ENCODE results near the gene ITGA2. TPM values are rescaled to one million over a fixed set of nuclear protein-coding genes. Genes with fewer than 3 reads are reported as not detected.

ITGA2 gene
- polyA plus RNA-seq, 1 donor from 2014 or later = 0.20 TPM

DNA sequence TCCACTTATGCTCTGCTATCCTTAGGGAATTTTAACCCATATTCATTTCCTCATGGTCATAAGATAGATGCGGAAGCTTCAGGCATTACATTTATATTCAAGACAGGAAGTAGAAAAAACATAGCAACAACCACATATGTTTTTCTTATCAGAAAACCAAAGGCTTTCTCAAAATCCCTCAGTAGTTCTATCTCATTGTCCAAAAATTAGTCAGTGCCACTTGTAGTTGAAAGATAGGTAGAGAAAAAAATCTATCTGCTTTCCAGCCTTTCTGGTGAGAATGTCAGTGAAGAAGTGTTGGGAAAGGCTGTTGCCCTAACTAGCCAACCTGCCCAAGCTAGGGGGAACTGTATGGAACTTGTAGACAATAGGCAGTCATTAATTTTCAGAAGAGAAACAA is 143.9 kb downstream of the ITGA2 start:
- H3K9me3 ChIP-seq (ENCODE audit: low read length) = no peaks in the 10 kb centered on the region
- no peaks in the 10 kb centered on the region for H4K20me1 ChIP-seq (ENCODE audit: insufficient read depth)
- H3K36me3 ChIP-seq (ENCODE audit: insufficient read depth, low read length) = no peaks in the 10 kb centered on the region
- no peak overlapping the region for H3K4me2 ChIP-seq (ENCODE audit: low read length)
- TF ChIP-seq MXI1 (conservative IDR thresholded peaks at IDR 0.05; ENCODE audit: poor library complexity, severe bottlenecking) (no peak), EP300 (conservative IDR thresholded peaks at IDR 0.05; ENCODE audit: poor library complexity, severe bottlenecking) (no peak), REST (IDR thresholded peaks at IDR 0.05; ENCODE audit: borderline replicate concordance) (no peak)
- TF ChIP-seq, protein P1, sequence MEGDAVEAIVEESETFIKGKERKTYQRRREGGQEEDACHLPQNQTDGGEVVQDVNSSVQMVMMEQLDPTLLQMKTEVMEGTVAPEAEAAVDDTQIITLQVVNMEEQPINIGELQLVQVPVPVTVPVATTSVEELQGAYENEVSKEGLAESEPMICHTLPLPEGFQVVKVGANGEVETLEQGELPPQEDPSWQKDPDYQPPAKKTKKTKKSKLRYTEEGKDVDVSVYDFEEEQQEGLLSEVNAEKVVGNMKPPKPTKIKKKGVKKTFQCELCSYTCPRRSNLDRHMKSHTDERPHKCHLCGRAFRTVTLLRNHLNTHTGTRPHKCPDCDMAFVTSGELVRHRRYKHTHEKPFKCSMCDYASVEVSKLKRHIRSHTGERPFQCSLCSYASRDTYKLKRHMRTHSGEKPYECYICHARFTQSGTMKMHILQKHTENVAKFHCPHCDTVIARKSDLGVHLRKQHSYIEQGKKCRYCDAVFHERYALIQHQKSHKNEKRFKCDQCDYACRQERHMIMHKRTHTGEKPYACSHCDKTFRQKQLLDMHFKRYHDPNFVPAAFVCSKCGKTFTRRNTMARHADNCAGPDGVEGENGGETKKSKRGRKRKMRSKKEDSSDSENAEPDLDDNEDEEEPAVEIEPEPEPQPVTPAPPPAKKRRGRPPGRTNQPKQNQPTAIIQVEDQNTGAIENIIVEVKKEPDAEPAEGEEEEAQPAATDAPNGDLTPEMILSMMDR (IDR thresholded peaks at IDR 0.05; ENCODE audit: poor library complexity, severe bottlenecking) = no peak
- no peak overlapping the region for H3K4me3 ChIP-seq (ENCODE audit: low read length)
- H3K79me2 ChIP-seq (replicated peaks; ENCODE audit: insufficient read depth, low read length) = no peaks in the 10 kb centered on the region
- H3K27me3 ChIP-seq (ENCODE audit: insufficient read depth, low read depth, low read length) = no peaks in the 10 kb centered on the region
- H3F3A ChIP-seq (ENCODE audit: insufficient read depth, low read length, poor library complexity, severe bottlenecking) = no peaks in the 10 kb centered on the region
- no peak overlapping the region for H3K9ac ChIP-seq (ENCODE audit: low read length)
- H3K9me2 ChIP-seq (ENCODE audit: insufficient read depth, low read length) = no peaks in the 10 kb centered on the region
- no peak overlapping the region for H3K27ac ChIP-seq (ENCODE audit: low read length)
- H2AFZ ChIP-seq (ENCODE audit: low read depth, low read length) = no peak overlapping the region

Other genes starting within 250 kb of the ITGA2 start
- 0.10 and 0.15 TPM in 2 replicates for gene ITGA1, start 201.4 kb upstream of the ITGA2 start, polyA plus RNA-seq
- 10.5 and 14.7 TPM in 2 replicates for gene PELO, start 201.4 kb upstream of the ITGA2 start, polyA plus RNA-seq
- gene MOCS2, start 120.4 kb downstream of the ITGA2 start, polyA plus RNA-seq = 69.2 and 71.0 TPM in 2 replicates